HepG2 (cell line): ENCODE measurements around the gene RASL10B. TPM values are rescaled to one million over a fixed set of nuclear protein-coding genes. Genes with fewer than 3 reads are reported as not detected.

Source experiments
- ATAC-seq: fragments of 200-7000 bp; cut with Tn5 transposase; 3 replicates; pipeline ENCODE4 v1.9.1; 2020; ENCODE audit warnings: mild to moderate bottlenecking, moderate library complexity
- BruUV-seq: library from RNA; stranded (reverse); fragments of 400-500 nt; replicated peaks from 2 replicates; lab custom pipeline; 2021; lab: Mats Ljungman, UMichigan
- CTCF ChIA-PET: fragments of 300-600 bp; formaldehyde crosslinking; extraction: SDS; loops from one replicate; lab custom pipeline; 2021; ENCODE audit warnings: low total read pairs, inconsistent platforms, low intra/inter-chr PET ratio; lab: Yijun Ruan, JAX
- POLR2A ChIA-PET: fragments of 350-600 bp; sonication (Branson Sonifier 250); formaldehyde crosslinking; loops from one replicate; lab custom pipeline; 2020; ENCODE audit warnings: antibody characterized with exemption, inconsistent platforms; lab: Yijun Ruan, JAX
- DNase-seq: peaks from one replicate; pipeline ENCODE4 v3.0.0-alpha.2; 2015; ENCODE audit warnings: low spot score
- FAIRE-seq: peaks from 3 replicates; lab custom pipeline; 2011; peaks lifted over from hg19 to GRCh38; lab: Jason Lieb, UNC
- H2AFZ ChIP-seq: one replicate; pipeline ENCODE4 v1.6.1; 2011; ENCODE audit warnings: low read length, inconsistent platforms
- H3K27ac ChIP-seq: fragments of 300-600 bp; 3 replicates; pipeline ENCODE4 v1.8.0; 2011; ENCODE audit warnings: mixed run types, mild to moderate bottlenecking, mixed read lengths, low read length, inconsistent platforms; ENCODE audit not compliant: insufficient read depth; ENCODE audit errors: extremely low read length
- H3K27me3 ChIP-seq, 2 experiments: fragments of 200-600 bp in 1 of 2; 2 replicates in 1 of 2; 3 replicates in 1 of 2; pipeline versions ENCODE4 v1.6.0 to v1.8.0; 2011; ENCODE audit warnings: low read length in 2 of 2, mild to moderate bottlenecking in 2 of 2, moderate library complexity in 2 of 2, inconsistent platforms in 1 of 2; ENCODE audit not compliant: insufficient read depth in 2 of 2, control insufficient read depth in 1 of 2
- H3K36me3 ChIP-seq, 2 experiments: fragments of 200-600 bp in 1 of 2; replicated peaks in 1 of 2; 2 replicates in 1 of 2; 3 replicates in 1 of 2; pipeline versions ENCODE4 v1.5.1 to v1.8.0; 2011; ENCODE audit warnings: low read length in 2 of 2, inconsistent platforms in 1 of 2; ENCODE audit not compliant: insufficient read depth in 2 of 2, control insufficient read depth in 1 of 2
- H3K4me1 ChIP-seq: 2 replicates; pipeline ENCODE4 v1.5.1; 2012; ENCODE audit warnings: low read length, inconsistent platforms; ENCODE audit not compliant: insufficient read depth
- H3K4me2 ChIP-seq: 2 replicates; pipeline ENCODE4 v1.6.0; 2011; ENCODE audit warnings: low read depth, low read length, inconsistent platforms
- H3K4me3 ChIP-seq, 3 experiments: fragments of 200-600 bp in 1 of 3; sonication (generic), shearing (Covaris generic) in 1 of 3; replicated peaks in 1 of 3; 2 replicates each; pipeline ENCODE4 v1.5.1; 2011 to 2016; ENCODE audit warnings: low read length in 3 of 3, inconsistent platforms in 2 of 3, low read depth in 2 of 3, mild to moderate bottlenecking in 2 of 3, control low read depth in 1 of 3, mixed read lengths in 1 of 3; ENCODE audit not compliant: insufficient read depth in 1 of 3
- H3K79me2 ChIP-seq: one replicate; pipeline ENCODE4 v1.6.1; 2011; ENCODE audit warnings: low read length, inconsistent platforms; ENCODE audit not compliant: insufficient read depth
- H3K9ac ChIP-seq: 2 replicates; pipeline ENCODE4 v1.6.0; 2011; ENCODE audit warnings: mild to moderate bottlenecking, low read depth, low read length, inconsistent platforms; ENCODE audit not compliant: insufficient read depth
- H3K9me3 ChIP-seq: 2 replicates; pipeline ENCODE4 v1.5.1; 2012; ENCODE audit warnings: mild to moderate bottlenecking, low read length
- H4K20me1 ChIP-seq: 2 replicates; pipeline ENCODE4 v1.6.0; 2011; ENCODE audit warnings: inconsistent platforms, mild to moderate bottlenecking, low read length, moderate library complexity; ENCODE audit not compliant: insufficient read depth
- DPF2 ChIP-seq: sonication (generic); formaldehyde crosslinking; IDR thresholded peaks from 2 replicates; pipeline ENCODE4 v1.4.0; 2020; ENCODE audit warnings: mild to moderate bottlenecking, low read depth, missing genetic modification reagents, borderline replicate concordance
- RAD21 ChIP-seq: fragments of 450-650 bp; formaldehyde crosslinking; IDR thresholded peaks from 2 replicates; pipeline ENCODE4 v1.5.0; 2020; ENCODE audit warnings: mild to moderate bottlenecking
- ZMAT3 ChIP-seq: sonication (generic); formaldehyde crosslinking; conservative IDR thresholded peaks from 2 replicates; pipeline ENCODE4 v1.7.0; 2021; ENCODE audit warnings: missing genetic modification reagents
- WGBS: methylation state at CpG from one replicate; pipeline ENCODE4 v1.1.6; 2017; ENCODE audit warnings: low lambda C conversion rate; 5-methylcytosine and 5-hydroxymethylcytosine counted together
- in situ Hi-C: cut with HindIII; loops from 2 replicates; pipeline ENCODE4 v1.10.0; 2017; ENCODE audit warnings: low pct_unique_long_range_greater_than_20kb; ENCODE audit not compliant: extremely low pct_ligation_motif_present
- intact Hi-C: fragments of 100-400 bp; cut with micrococcal nuclease; formaldehyde crosslinking; loops from one replicate; pipeline ENCODE4 v1.10.0; 2022; ENCODE audit not compliant: unreplicated experiment
- polyA plus RNA-seq, 8 experiments: library from polyadenylated mRNA; depleted of rRNA in 3 of 8; stranded (reverse) in 7 of 8; unstranded in 1 of 8; fragments of >200 nt; fragmentation: Illumina TruSeq in 4 of 8; extraction: Trizol in 4 of 8; gene quantifications; 2 replicates each; pipeline versions ENCODE4 v1.2.1 to v1.2.3, GENCODE V29; 2011 to 2016; ENCODE audit warnings: low read depth in 4 of 8, missing spikeins in 1 of 8, mixed read lengths in 1 of 8; ENCODE audit not compliant: insufficient read depth in 1 of 8
- total RNA-seq, 5 experiments: library from RNA; depleted of rRNA; stranded (reverse); fragments of >200 nt; fragmentation: Illumina TruSeq; extraction: Trizol; gene quantifications; 2 replicates each; pipeline ENCODE4 v1.2.3, GENCODE V29; 2016; ENCODE audit warnings: low read depth in 1 of 5
- TF ChIP-seq, protein P1 (sequence below): sonication (generic); formaldehyde crosslinking; IDR thresholded peaks from 2 replicates; pipeline ENCODE4 v1.4.0; 2020; ENCODE audit warnings: missing genetic modification reagents, mild to moderate bottlenecking, borderline replicate concordance
- TF ChIP-seq, protein P2 (sequence below): sonication (generic); IDR thresholded peaks from 2 replicates; pipeline ENCODE4 v1.6.1; 2016; ENCODE audit warnings: low read depth, borderline replicate concordance
- TF ChIP-seq, protein P3 (sequence below): sonication (generic); formaldehyde crosslinking; IDR thresholded peaks from one replicate; pipeline ENCODE4 v1.5.1; 2020; ENCODE audit warnings: mild to moderate bottlenecking, missing genetic modification reagents; ENCODE audit errors: not compliant biosample characterization

Gene RASL10B
- total and polyA plus RNA-seq, 2 of the 13 experiments (the other 11 are each of a cell fraction or from before 2014, with no cell fraction given) = 8.8 to 11.0 TPM

DNA sequence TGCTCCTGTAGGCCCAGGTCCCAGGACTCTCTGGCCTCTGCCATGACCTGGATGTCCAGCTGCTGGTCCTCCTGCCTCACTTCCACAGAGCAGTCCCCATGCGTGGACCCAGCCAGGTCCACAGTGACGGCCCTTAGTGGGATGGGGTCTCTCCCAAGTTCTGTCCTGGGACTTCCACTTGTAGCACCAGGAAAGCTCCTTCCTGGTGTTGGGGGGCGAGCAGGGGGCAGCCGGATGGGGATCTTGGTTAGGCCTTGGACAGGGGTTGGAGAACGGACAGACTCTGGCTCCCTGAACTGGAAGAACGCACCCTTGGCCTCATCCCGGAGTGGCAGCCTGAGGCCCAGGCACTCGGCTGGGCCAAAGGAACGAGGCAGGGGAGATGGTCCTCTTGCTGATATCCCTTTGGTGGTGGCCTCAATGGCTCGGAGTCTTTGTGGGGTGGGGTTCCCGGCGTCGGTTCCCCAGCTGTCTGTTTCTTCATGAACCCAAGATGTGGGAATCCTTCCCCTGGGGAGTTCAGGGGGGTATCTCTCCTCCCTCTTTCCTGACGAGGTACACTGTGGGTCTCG is 14.4 kb downstream of the RASL10B start (continued):
- TF ChIP-seq, protein P1, sequence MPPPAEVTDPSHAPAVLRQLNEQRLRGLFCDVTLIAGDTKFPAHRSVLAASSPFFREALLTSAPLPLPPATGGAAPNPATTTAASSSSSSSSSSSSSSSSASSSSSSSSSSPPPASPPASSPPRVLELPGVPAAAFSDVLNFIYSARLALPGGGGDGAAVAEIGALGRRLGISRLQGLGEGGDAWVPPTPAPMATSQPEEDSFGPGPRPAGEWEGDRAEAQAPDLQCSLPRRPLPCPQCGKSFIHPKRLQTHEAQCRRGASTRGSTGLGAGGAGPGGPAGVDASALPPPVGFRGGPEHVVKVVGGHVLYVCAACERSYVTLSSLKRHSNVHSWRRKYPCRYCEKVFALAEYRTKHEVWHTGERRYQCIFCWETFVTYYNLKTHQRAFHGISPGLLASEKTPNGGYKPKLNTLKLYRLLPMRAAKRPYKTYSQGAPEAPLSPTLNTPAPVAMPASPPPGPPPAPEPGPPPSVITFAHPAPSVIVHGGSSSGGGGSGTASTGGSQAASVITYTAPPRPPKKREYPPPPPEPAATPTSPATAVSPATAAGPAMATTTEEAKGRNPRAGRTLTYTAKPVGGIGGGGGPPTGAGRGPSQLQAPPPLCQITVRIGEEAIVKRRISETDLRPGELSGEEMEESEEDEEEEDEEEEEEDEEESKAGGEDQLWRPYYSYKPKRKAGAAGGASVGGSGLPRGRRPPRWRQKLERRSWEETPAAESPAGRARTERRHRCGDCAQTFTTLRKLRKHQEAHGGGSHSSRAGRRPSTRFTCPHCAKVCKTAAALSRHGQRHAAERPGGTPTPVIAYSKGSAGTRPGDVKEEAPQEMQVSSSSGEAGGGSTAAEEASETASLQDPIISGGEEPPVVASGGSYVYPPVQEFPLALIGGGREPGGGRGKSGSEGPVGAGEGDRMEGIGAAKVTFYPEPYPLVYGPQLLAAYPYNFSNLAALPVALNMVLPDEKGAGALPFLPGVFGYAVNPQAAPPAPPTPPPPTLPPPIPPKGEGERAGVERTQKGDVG (CRISPR knock-in tag) = no peak
- TF ChIP-seq, protein P2, sequence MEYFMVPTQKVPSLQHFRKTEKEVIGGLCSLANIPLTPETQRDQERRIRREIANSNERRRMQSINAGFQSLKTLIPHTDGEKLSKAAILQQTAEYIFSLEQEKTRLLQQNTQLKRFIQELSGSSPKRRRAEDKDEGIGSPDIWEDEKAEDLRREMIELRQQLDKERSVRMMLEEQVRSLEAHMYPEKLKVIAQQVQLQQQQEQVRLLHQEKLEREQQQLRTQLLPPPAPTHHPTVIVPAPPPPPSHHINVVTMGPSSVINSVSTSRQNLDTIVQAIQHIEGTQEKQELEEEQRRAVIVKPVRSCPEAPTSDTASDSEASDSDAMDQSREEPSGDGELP = no peak

DNA sequence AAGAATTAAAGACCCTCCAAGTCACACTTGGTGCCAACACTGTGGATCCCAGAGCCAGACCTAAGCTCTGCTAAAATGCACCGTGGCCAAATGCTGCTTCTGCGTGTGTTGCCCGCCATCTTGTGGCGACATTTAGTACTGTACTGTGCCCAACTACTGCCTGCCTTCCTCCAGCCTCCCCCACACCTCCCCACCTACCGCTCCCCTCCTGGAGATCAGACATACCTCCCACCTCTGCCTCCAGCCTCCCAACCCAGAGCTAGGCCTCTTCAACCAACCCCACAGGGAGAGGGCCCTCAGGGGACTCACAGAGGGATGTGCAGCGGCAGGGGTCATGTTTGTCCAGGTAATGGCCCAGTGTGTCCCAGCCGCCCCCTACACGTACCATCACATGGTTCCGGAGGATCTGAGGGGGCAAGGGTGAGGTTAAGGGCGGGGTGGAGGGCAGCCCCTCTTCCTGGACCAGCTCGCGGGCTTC is 16.1 kb downstream of the RASL10B start:
- ATAC-seq = peak; percentile 80
- TF ChIP-seq ZMAT3 (CRISPR knock-in tag) (no peak), RAD21 (CRISPR knock-in tag) (peak; percentile 91), DPF2 (CRISPR knock-in tag) (no peak)
- TF ChIP-seq, protein P3, sequence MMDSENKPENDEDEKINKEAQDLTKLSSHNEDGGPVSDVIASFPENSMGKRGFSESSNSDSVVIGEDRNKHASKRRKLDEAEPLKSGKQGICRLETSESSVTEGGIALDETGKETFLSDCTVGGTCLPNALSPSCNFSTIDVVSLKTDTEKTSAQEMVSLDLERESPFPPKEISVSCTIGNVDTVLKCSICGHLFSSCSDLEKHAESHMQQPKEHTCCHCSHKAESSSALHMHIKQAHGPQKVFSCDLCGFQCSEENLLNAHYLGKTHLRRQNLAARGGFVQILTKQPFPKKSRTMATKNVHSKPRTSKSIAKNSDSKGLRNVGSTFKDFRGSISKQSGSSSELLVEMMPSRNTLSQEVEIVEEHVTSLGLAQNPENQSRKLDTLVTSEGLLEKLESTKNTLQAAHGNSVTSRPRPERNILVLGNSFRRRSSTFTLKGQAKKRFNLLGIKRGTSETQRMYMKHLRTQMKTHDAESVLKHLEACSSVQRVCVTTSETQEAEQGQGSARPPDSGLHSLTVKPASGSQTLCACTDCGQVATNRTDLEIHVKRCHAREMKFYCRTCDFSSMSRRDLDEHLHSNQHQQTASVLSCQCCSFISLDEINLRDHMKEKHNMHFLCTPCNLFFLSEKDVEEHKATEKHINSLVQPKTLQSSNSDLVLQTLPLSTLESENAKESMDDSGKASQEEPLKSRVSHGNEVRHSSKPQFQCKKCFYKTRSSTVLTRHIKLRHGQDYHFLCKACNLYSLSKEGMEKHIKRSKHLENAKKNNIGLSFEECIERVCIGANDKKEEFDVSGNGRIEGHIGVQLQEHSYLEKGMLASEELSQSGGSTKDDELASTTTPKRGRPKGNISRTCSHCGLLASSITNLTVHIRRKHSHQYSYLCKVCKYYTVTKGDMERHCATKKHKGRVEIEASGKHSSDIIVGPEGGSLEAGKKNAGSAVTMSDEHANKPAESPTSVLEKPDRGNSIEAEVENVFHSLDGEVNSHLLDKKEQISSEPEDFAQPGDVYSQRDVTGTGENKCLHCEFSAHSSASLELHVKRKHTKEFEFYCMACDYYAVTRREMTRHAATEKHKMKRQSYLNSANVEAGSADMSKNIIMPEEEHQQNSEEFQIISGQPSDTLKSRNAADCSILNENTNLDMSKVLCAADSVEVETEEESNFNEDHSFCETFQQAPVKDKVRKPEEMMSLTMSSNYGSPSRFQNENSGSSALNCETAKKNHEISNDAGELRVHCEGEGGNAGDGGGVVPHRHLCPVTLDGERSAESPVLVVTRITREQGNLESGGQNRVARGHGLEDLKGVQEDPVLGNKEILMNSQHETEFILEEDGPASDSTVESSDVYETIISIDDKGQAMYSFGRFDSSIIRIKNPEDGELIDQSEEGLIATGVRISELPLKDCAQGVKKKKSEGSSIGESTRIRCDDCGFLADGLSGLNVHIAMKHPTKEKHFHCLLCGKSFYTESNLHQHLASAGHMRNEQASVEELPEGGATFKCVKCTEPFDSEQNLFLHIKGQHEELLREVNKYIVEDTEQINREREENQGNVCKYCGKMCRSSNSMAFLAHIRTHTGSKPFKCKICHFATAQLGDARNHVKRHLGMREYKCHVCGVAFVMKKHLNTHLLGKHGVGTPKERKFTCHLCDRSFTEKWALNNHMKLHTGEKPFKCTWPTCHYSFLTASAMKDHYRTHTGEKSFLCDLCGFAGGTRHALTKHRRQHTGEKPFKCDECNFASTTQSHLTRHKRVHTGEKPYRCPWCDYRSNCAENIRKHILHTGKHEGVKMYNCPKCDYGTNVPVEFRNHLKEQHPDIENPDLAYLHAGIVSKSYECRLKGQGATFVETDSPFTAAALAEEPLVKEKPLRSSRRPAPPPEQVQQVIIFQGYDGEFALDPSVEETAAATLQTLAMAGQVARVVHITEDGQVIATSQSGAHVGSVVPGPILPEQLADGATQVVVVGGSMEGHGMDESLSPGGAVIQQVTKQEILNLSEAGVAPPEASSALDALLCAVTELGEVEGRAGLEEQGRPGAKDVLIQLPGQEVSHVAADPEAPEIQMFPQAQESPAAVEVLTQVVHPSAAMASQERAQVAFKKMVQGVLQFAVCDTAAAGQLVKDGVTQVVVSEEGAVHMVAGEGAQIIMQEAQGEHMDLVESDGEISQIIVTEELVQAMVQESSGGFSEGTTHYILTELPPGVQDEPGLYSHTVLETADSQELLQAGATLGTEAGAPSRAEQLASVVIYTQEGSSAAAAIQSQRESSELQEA (CRISPR knock-in tag) = no peak

More for the DNA sequence above, 16.1 kb downstream of the RASL10B start:
- no TSS peak for BruUV-seq
- Histone ChIP-seq H3K27me3 (peaks cover 3 to 62% of the 10 kb centered on the region in 2 experiments; a peak in 4 of 5 replicates), H3K4me2 (no peak overlapping the region; the same call in 1 of the 2 replicates), H3K36me3 (no peaks in the 10 kb centered on the region), H4K20me1 (no peaks in the 10 kb centered on the region), H3K4me3 (peak overlapping the region in 1 of 3 experiments; percentile 4; a peak in 1 of 6 replicates), H3K9me3 (no peaks in the 10 kb centered on the region), H3K79me2 (no peaks in the 10 kb centered on the region), H3K4me1 (peaks cover 21% of the 10 kb centered on the region), H3K27ac (no peak overlapping the region), H3K9ac (no peak overlapping the region), H2AFZ (no peak overlapping the region)
- intact Hi-C loops (loop anchor here (1.0 to 5.0 kb wide), 2 partner anchors 134 to 190 kb away; no protein-coding TSS in a partner anchor), in situ Hi-C loops (loop anchor here (5.0 to 25.0 kb wide), 3 partner anchors 135 to 435 kb away; no protein-coding TSS in a partner anchor)
- CTCF ChIA-PET = interaction anchor here (0.9 to 2.8 kb wide), 3 partner anchors 17 to 435 kb away, joined by 3 to 54 read pairs (median 4); no protein-coding TSS in a partner anchor
- FAIRE-seq = no peak
- 4% methylated on average over 9 of the region's 12 CpGs for WGBS
- POLR2A ChIA-PET = interaction anchor here (0.9 to 1.9 kb wide), 3 partner anchors 16 to 133 kb away, joined by 3 to 5 read pairs (median 3); partner anchors contain the start of genes RASL10B and TAF15
- peak; percentile 54 for DNase-seq
